GM18502 (cell line): ENCODE results near the gene IMMP2L.
A peak's percentile ranks its signal among the peaks of the same experiment; 100 is the strongest.

ENCODE experiments used
- ATAC-seq: cut with Tn5 transposase; IDR thresholded peaks from one replicate; pipeline ENCODE4 v1.9.1; 2021; ENCODE audit warnings: mild to moderate bottlenecking; ENCODE audit not compliant: unreplicated experiment, poor library complexity

IMMP2L gene

GRCh38 chr7:111408724-111409123 is 153.6 kb downstream of the IMMP2L start:
- ATAC-seq: no peak

- ATAC-seq: no peak
Observed at GRCh38 chr7:111407258-111407657, 155.0 kb downstream of the IMMP2L start.

- ATAC-seq: no peak
Observed at GRCh38 chr7:111405621-111406020, 156.7 kb downstream of the IMMP2L start.

DNA sequence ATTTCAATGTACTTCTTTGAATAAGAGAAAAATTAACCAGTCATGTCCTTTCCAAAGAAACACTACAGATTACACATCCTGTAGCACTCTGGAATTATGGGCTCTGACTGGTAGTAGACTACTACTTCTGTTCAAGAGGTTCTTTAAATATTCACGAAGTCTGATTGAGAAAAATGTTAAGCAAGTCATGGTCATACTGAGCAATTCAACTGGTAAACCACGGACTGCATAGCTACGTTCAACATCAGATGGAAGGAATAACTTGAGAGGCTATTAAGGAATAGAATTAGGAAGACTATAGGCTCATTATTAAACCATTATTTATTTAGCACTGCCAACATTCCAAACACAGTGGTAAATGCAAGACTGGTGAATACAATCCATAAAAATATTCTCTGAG is 160.8 kb downstream of the IMMP2L start:
- ATAC-seq: no peak

GRCh38 chr7:111400088-111400487 is 162.2 kb downstream of the IMMP2L start:
- ATAC-seq: no peak

DNA sequence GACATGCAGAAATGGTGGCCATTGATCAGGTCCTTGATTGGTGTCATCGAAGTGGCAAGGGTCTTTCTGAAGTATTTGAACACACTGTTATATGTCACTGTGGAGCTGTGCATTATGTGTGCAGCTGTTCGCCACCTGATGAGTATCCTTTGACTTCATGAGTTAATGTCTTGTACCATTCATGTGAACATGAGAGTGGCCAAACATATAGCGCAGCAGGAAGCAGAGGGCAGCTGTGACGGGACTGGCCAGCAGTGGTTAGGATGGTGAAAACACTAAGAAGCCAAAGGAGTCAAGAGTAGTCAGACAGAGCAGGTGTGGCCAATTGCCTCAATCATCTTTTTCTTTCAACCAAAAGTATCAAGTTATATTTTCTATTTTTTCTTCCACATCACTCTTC is 167.4 kb downstream of the IMMP2L start:
- ATAC-seq: no peak

GRCh38 chr7:111393011-111393754 is 169.1 kb downstream of the IMMP2L start:
- ATAC-seq: no peak

DNA sequence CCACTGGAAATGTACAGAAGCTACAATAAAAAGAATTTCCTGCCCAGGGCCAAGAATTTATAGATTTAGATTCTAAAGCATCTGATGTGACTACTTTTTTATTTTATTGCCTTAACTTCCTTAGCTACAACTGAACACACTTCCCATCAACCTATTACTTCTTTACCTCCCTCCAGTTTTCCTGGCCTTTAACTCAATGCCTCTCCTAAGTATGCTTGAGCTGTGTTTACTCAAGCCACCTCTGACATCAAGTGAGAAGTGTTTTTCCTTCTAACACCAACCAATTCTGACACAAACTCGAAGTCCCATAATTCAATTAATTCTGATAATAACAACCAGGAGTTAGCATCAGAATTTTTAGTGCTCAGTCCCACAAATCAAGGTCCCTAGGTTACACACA is 170.0 kb downstream of the IMMP2L start:
- no peak for ATAC-seq

DNA sequence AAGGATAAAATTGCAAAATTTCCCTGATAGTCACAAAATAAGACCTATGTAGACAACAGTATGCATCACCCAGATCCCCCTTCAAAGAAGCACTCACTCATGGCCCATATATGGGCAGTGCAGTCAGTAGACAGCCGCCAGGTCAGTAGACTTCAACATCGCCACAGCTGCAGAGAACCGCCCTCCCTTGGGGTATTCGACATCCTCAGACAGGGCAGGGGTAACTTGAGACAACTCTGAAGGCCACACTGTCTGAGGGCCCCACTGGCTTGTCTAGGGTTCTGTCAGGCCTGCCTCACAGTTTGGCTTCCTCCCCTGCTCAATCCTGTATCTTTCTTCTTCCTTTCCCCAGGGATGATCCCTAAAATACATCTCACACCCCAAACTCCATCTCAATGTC is 172.3 kb downstream of the IMMP2L start:
- ATAC-seq: no peak

DNA sequence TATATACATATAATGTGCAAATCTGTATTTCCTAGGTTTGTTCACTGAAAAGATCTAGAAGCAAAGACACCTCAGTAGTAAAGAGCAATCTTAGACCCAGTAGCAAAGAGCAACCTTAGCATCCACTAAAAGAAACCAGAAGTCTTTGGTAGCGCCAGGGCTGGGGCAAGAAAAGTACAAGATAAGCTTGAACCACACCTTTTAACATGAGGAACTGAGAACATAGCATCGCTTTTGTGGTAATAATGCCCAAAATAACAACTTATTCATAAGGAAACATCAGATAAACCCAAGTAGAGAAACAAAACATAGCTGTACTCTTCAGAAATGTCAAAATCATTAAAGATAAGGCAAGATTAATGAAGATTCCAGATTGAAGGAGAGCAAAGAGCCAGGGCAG is 173.4 kb downstream of the IMMP2L start:
- ATAC-seq: peak; percentile 95

GRCh38 chr7:111388016-111388415 is 174.3 kb downstream of the IMMP2L start:
- ATAC-seq: no peak

GRCh38 chr7:111384065-111384891 is 178.0 kb downstream of the IMMP2L start:
- no peak for ATAC-seq

GRCh38 chr7:111383133-111383532 is 179.2 kb downstream of the IMMP2L start:
- ATAC-seq: no peak

DNA sequence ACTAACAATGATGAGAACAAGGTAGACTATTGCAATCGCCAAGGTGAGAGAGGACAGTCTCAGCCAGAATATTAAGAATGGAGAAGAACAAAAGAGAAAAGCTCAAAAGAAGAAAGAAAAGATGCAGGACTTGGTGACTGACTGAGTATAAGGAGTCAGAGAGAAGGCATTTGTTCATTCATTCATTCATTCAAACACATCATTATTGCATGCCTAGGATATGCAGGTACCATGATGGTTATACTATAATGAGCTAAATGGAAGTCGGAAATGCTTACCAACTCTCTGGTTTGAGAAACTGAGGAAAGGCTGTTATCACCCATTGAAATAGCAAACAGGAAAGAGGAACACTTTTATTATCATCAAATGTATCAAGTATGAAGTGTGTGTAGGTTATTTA is 180.7 kb downstream of the IMMP2L start:
- no peak for ATAC-seq

GRCh38 chr7:111380945-111381344 is 181.3 kb downstream of the IMMP2L start:
- no peak for ATAC-seq

GRCh38 chr7:111374027-111374426 is 188.3 kb downstream of the IMMP2L start:
- ATAC-seq: no peak

GRCh38 chr7:111371437-111371836 is 190.9 kb downstream of the IMMP2L start:
- no peak for ATAC-seq

GRCh38 chr7:111370002-111370401 is 192.3 kb downstream of the IMMP2L start:
- ATAC-seq: no peak

GRCh38 chr7:111368381-111369065 is 193.8 kb downstream of the IMMP2L start:
- ATAC-seq: no peak

DNA sequence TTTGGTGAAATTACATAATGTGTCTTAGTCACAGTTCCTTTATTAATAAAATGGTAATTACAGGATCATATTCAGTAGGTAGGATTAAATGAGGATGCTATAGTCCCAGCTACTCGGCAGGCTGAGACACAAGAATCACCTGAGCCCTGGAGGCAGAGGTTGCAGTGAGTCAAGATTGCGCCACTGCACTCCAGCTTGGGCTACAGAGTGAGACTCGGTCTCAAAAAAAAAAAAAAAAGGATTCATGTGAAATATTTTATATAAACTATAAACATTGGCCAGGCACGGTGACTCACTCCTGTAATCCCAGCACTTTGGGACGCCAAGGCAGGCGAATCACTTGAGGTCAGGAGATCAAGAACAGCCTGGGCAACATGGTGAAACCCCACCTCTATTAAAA is 197.9 kb downstream of the IMMP2L start:
- no peak for ATAC-seq

- ATAC-seq: no peak
Observed at GRCh38 chr7:111363099-111363498, 199.2 kb downstream of the IMMP2L start.
